AG09319 (cell line): Measurements from ENCODE around the gene GABRP.
"Not testable (repeated sequence)": the region's sequence is repeated elsewhere in the genome, so short reads cannot be mapped to it uniquely, and the experiment has no call there.

Experiments
- DNase-seq: peaks from one replicate; pipeline ENCODE4 v3.0.0-alpha.2; 2010; ENCODE audit warnings: low read depth; ENCODE audit errors: extremely low read depth
- CTCF ChIP-seq: IDR thresholded peaks from 2 replicates; pipeline ENCODE4 v1.5.1; 2011; ENCODE audit warnings: low read depth, mild to moderate bottlenecking, inconsistent platforms, low read length, moderate library complexity

The GABRP gene

GRCh38 chr5:170826117-170826516 lies 42.6 kb downstream of the GABRP start:
- no peak for DNase-seq
- TF ChIP-seq CTCF: no peak

GRCh38 chr5:170832241-170832640 lies 48.7 kb downstream of the GABRP start:
- no peak for TF ChIP-seq CTCF
- DNase-seq: no peak

DNA sequence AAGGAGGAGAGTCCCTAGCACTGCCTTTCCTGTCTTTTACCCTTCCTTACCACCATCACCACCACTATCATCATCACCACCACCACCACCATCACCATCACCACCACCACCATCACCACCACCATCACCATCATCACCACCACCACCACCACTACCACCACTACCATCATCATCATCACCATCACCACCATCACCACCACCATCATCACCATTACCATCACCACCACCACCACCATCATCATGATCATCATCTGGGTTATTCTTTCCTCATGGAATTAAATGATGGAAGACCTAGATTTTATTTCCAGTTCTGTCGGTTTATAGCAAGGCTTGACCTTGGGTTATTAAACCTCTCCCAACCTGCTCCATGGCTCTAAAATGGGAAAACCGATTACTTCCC lies 50.5 kb downstream of the GABRP start:
- DNase-seq: not testable (repeated sequence)

DNA sequence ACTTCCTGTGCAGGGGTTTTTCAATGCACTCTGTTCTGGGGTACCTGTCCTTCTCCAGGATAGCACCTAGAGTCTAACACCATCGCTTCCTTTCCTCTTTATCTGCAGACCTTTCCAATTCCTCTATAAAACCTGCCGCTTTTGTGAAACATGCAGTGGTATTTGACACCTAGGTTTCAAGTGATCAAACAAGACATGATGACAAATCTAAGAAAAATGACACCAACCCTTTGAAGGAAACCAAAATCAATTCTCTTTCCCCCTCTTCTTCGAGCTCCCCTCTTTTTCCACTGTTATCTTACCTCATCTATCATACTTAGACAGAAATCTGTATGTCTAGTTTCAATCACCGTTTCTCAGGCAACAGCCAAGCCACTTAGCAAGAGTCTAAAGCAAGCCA lies 52.7 kb downstream of the GABRP start:
- no peak for DNase-seq
- no peak for TF ChIP-seq CTCF

GRCh38 chr5:170843870-170844269 lies 60.3 kb downstream of the GABRP start:
- DNase-seq: no peak
- TF ChIP-seq CTCF: no peak

DNA sequence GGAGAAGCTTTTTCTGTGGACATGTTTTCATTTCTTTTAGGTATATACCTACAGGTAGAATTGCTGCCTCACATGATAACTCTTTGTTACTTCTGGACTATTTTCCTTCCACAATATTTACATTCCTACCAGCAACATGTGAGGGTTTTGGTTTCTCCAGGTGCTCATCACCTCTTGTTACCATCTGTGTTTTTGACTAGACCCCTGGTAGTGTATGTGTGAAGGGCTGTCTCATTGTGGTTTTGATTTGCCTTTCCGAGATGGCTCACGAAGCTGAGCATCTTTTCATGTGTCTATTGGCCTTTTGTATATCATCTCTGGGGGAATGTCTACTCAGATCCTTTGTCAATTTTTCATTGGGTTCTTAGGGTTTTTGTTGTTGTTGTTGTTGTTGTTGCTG lies 61.1 kb downstream of the GABRP start:
- TF ChIP-seq CTCF: no peak
- DNase-seq: no peak

DNA sequence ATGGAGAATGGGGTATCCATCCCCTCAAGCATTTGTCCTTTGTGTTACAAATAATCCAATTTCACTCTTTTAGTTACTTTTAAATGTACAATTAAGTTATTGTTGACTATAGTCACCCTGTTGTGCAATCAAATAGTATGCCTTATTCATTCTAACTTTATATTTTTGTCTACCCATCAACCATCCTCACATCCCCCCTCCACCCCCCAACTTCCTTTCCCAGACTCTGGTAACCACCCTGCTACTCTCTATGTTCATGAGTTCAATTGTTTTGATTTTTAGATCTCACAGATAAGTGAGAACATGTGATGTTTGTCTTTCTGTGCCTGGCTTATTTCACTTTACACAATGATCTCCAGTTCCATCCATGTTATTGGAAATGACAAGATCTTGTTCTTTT lies 62.9 kb downstream of the GABRP start:
- DNase-seq: no peak
- TF ChIP-seq CTCF: no peak

- no peak for TF ChIP-seq CTCF
- no peak for DNase-seq
These were observed 63.3 kb downstream of the GABRP start for GRCh38 chr5:170846846-170847245.
